ENCODE data around the gene ASPSCR1. TPM values are rescaled to one million over a fixed set of nuclear protein-coding genes. Genes with fewer than 3 reads are reported as not detected.
A peak's percentile ranks its signal among the peaks of the same experiment; 100 is the strongest.

Gene ASPSCR1
- total RNA-seq, 1 experiment from 2014 or later, result 51.0 TPM

DNA sequence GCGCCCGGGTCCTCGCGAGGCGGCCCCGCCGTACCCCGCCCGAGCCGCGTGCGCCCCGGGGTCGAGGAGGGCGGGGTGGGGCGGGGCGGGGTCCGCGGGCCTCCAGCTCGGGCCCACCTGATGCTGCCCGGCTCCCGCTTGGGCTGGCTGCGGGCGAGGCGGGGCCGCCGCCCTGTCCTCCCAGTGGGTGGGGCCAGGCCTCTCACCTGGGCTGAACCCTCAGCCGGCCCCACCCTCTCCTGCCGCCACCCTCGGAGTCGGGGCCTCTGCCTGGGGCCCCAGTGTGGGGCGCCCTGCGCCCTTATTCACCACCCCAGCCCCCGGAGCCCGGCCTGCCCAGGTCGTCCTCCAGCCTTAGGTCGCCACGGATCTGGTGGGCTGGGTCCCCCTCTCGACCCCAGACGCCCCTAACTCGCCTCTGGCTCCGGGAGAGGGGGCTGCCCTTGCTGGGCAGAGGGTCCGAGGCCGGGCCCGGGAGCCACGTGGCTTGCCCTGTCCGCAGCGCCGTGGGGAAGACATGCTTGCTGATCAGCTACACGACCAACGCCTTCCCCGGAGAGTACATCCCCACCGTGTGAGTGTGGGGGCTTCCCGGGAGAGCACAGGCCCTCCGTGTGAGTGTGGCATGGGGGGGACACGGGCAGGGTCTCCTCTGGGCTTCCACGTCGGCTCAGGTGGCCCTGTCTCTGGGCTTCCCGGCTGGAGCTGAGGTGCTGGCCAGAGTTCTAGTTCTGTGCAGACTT lies 54.6 kb downstream of the ASPSCR1 start:
- TF ChIP-seq CBX3 (IDR thresholded peaks at IDR 0.05; ENCODE audit: low read depth) (no peak), ZNF274 (IDR thresholded peaks at IDR 0.05; ENCODE audit: low read depth, low read length) (no peak), POLR2A (IDR thresholded peaks at IDR 0.05; ENCODE audit: borderline replicate concordance, extremely low read depth, insufficient read depth, insufficient read length) (peak; percentile 28), POLR2AphosphoS5 (IDR thresholded peaks at IDR 0.05; ENCODE audit: low read depth, low read length) (peak; percentile 64), SRF (IDR thresholded peaks at IDR 0.05; ENCODE audit: low read depth) (no peak), YY1 (IDR thresholded peaks at IDR 0.05; ENCODE audit: extremely low read depth, insufficient replicate concordance, low read depth, low read length) (no peak), TCF7L2 (IDR thresholded peaks at IDR 0.05; ENCODE audit: borderline replicate concordance, extremely low read depth, insufficient read depth, insufficient read length) (no peak), SIN3A (IDR thresholded peaks at IDR 0.05; ENCODE audit: low read depth) (no peak), ZFX (IDR thresholded peaks at IDR 0.05) (peak; percentile 72; the same call in 1 of the 2 replicates), EZH2 (IDR thresholded peaks at IDR 0.05) (no peak)
- TF ChIP-seq, protein P1, sequence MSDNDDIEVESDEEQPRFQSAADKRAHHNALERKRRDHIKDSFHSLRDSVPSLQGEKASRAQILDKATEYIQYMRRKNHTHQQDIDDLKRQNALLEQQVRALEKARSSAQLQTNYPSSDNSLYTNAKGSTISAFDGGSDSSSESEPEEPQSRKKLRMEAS (IDR thresholded peaks at IDR 0.05), result peak; percentile 45; the same call in 1 of the 2 replicates
- TF ChIP-seq, protein P2, sequence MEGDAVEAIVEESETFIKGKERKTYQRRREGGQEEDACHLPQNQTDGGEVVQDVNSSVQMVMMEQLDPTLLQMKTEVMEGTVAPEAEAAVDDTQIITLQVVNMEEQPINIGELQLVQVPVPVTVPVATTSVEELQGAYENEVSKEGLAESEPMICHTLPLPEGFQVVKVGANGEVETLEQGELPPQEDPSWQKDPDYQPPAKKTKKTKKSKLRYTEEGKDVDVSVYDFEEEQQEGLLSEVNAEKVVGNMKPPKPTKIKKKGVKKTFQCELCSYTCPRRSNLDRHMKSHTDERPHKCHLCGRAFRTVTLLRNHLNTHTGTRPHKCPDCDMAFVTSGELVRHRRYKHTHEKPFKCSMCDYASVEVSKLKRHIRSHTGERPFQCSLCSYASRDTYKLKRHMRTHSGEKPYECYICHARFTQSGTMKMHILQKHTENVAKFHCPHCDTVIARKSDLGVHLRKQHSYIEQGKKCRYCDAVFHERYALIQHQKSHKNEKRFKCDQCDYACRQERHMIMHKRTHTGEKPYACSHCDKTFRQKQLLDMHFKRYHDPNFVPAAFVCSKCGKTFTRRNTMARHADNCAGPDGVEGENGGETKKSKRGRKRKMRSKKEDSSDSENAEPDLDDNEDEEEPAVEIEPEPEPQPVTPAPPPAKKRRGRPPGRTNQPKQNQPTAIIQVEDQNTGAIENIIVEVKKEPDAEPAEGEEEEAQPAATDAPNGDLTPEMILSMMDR (IDR thresholded peaks at IDR 0.05 in 2 of 3, conservative IDR thresholded peaks at IDR 0.05 in 1 of 3; ENCODE audit: borderline replicate concordance in 1 of 3, insufficient read depth in 1 of 3, low read depth in 2 of 3, low read length in 2 of 3), result no peak
- ChIA-PET CTCF (interaction anchor here (2.2 to 3.0 kb wide), 3 partner anchors 11 to 204 kb away, joined by 14 to 39 read pairs (median 16); partner anchors contain the start of genes CENPX and LRRC45), POLR2A (interaction anchor here (1.0 kb wide), 1 partner anchor 9 kb away, joined by 3 read pairs; the partner anchor contains the start of genes CENPX and LRRC45), RAD21 (ENCODE audit: low non-redundant PET in 1 of 2, low total read pairs in 2 of 2, uncharacterized antibody in 2 of 2, unreplicated experiment in 2 of 2) (no interaction called here)
- Histone ChIP-seq H3K4me1 (ENCODE audit: control insufficient read depth in 1 of 2, insufficient read depth in 2 of 2, low read length in 2 of 2) (peaks cover 16 to 61% of the 10 kb centered on the region in 2 experiments; a peak in 3 of 4 replicates), H3K27ac (ENCODE audit: low read depth, low read length) (peak overlapping the region; percentile 92), H3K9ac (ENCODE audit: low read length) (peak overlapping the region; percentile 93), H3K27me3 (ENCODE audit: insufficient read depth, low read length) (no peaks in the 10 kb centered on the region), H2AFZ (ENCODE audit: low read depth, low read length, poor library complexity, severe bottlenecking) (no peak overlapping the region), H3K9me3 (ENCODE audit: control insufficient read depth in 1 of 2, insufficient read depth in 1 of 2, low read depth in 1 of 2, low read length in 2 of 2) (no peaks in the 10 kb centered on the region), H3K4me3 (replicated peaks in 1 of 2; ENCODE audit: low read depth in 1 of 2, low read length in 2 of 2) (peak overlapping the region; percentile 88 to 90), H3K4me2 (ENCODE audit: low read length) (peak overlapping the region; percentile 98), H3K36me3 (ENCODE audit: control insufficient read depth in 1 of 2, insufficient read depth in 2 of 2, low read length in 2 of 2) (peaks cover 0 to 12% of the 10 kb centered on the region in 2 experiments; a peak in 1 of 4 replicates), H4K20me1 (ENCODE audit: insufficient read depth) (no peaks in the 10 kb centered on the region), H3K79me2 (ENCODE audit: insufficient read depth, low read length) (peaks cover 27% of the 10 kb centered on the region; the same call in 1 of the 2 replicates), H3K9me2 (ENCODE audit: insufficient read depth) (no peaks in the 10 kb centered on the region)
- no TSS peak for BruUV-seq (replicated peaks)
- ATAC-seq (peak; percentile 74), DNase-seq (ENCODE audit: low read depth, low spot score) (no peak)
- intact Hi-C loops (cut with micrococcal nuclease), result loop anchor here (1.0 to 10.0 kb wide), 5 partner anchors 9 to 383 kb away; partner anchors contain the start of genes HEXD, LRRC45 and OGFOD3

Data from HCT116 (cell line).